Natural killer cell treated with Interleukin-12 subunit alpha and Interleukin-12 subunit beta and Interleukin-15 and Interleukin-18, amount 100 ng/mL, for 72 hours (primary cell): ENCODE results near the gene CELF4. TPM values are rescaled to one million over a fixed set of nuclear protein-coding genes. Genes with fewer than 3 reads are reported as not detected.

Experiments used
- ATAC-seq, 2 donors: fragments of 150-1000 bp; cut with Tn5 transposase in 1 of 2; sonication (Bioruptor Pico), chemical (Tn5 transposase) in 1 of 2; 2 replicates each; pipeline ENCODE4 v1.10.0; 2021
- DNase-seq: peaks from one replicate; pipeline ENCODE4 v3.0.0; 2022; ENCODE audit warnings: low spot score
- H3K27ac Mint-ChIP-seq, 2 donors: 1 replicate in 1 of 2; 2 replicates in 1 of 2; pipeline ENCODE4 v1.8.0; 2022; ENCODE audit warnings: mixed read lengths in 2 of 2, mild to moderate bottlenecking in 1 of 2, moderate library complexity in 1 of 2
- H3K27me3 Mint-ChIP-seq, 2 donors: 1 replicate in 1 of 2; 2 replicates in 1 of 2; pipeline ENCODE4 v1.8.0; 2022; ENCODE audit warnings: mixed read lengths in 2 of 2
- H3K36me3 Mint-ChIP-seq: one replicate; pipeline ENCODE4 v1.8.0; 2022; ENCODE audit warnings: mixed read lengths
- H3K4me1 Mint-ChIP-seq, 2 donors: 1 replicate in 1 of 2; 2 replicates in 1 of 2; pipeline ENCODE4 v1.8.0; 2022; ENCODE audit warnings: low read depth in 2 of 2, mixed read lengths in 2 of 2, mild to moderate bottlenecking in 1 of 2
- H3K4me3 Mint-ChIP-seq: one replicate; pipeline ENCODE4 v1.8.0; 2022; ENCODE audit warnings: mixed read lengths
- H3K9me3 Mint-ChIP-seq: 2 replicates; pipeline ENCODE4 v1.8.0; 2022; ENCODE audit warnings: mixed read lengths
- total RNA-seq, 2 donors: library from RNA; stranded (reverse); gene quantifications; one replicate each; pipeline ENCODE4 v1.2.3, GENCODE V29; 2022

The CELF4 gene
- total RNA-seq, 2 donors from 2014 or later = not detected

- Mint-ChIP-seq H3K27ac (no peak overlapping the region), H3K4me3 (no peak overlapping the region), H3K4me1 (no peaks in the 10 kb centered on the region), H3K9me3 (no peaks in the 10 kb centered on the region), H3K36me3 (no peaks in the 10 kb centered on the region), H3K27me3 (peaks cover 0 to 5% of the 10 kb centered on the region in 2 donors)
- ATAC-seq (no peak), DNase-seq (no peak)
These were observed 65.7 kb downstream of the CELF4 start for GRCh38 chr18:37499913-37500312.

GRCh38 chr18:37499044-37499443 lies 66.6 kb downstream of the CELF4 start:
- peaks cover 0 to 5% of the 10 kb centered on the region in 2 donors for H3K27me3 Mint-ChIP-seq
- H3K27ac Mint-ChIP-seq = no peak overlapping the region
- no peaks in the 10 kb centered on the region for H3K4me1 Mint-ChIP-seq
- no peaks in the 10 kb centered on the region for H3K36me3 Mint-ChIP-seq
- no peak for ATAC-seq
- no peak for DNase-seq
- no peaks in the 10 kb centered on the region for H3K9me3 Mint-ChIP-seq
- no peak overlapping the region for H3K4me3 Mint-ChIP-seq

DNA sequence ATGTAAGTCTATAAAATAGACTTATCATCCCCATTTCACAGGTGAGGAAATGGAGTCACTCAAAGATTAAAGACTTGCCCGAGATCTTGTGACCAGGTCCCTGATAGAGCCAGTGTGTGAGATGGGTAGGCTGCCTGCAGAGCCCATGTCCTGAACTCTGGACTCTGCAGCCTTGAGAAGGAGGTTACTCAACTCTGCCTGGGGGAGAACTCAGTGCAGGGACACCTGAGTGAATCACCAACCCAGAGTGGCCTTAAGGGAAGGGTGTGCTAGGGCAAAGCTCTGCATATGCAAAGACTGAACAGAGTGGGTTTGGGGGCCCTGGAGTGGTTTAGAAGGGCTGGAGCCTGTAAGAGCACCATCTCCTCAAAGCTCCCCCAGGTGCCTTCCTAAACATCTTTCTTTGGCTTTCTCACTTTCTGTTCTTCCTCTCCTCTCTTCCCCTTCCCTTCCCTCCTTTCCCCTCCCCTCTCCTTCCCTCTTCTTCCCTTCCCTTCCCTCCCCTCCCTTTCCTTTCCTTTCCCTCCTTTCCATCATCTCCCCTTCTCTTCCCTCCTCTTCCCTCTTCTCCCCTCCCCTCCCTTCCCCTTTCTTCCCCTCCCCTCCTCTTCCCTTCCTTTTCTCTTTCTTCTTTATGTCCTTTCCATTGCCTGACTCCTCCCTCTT lies 67.6 kb downstream of the CELF4 start:
- Mint-ChIP-seq H3K27me3 (peaks cover 5 to 8% of the 10 kb centered on the region in 2 donors), H3K4me3 (no peak overlapping the region), H3K27ac (no peak overlapping the region), H3K9me3 (no peaks in the 10 kb centered on the region), H3K4me1 (no peaks in the 10 kb centered on the region), H3K36me3 (no peaks in the 10 kb centered on the region)
- DNase-seq (no peak), ATAC-seq (no peak)

DNA sequence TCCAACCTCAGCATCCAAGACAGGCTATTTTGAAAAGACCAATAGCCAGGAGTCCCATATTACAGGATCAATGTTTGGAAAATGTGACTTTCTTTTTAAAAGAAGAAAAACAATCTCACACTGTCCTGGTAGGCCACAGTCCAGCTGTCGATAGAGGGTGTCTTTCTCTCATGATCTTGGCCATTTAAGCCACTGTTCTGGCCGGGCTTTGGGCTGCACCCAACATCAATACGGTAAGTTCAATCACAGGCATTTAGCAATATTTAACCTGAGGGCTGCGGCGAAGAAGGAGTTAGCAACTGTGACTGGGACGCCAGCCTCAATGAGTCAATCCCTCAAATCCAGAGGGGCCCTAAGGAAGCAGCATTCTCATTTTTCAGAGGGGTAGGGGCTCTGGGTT lies 69.0 kb downstream of the CELF4 start:
- Mint-ChIP-seq H3K4me1 (no peaks in the 10 kb centered on the region), H3K36me3 (no peaks in the 10 kb centered on the region), H3K4me3 (no peak overlapping the region), H3K27me3 (peaks cover 10 to 11% of the 10 kb centered on the region in 2 donors), H3K9me3 (no peaks in the 10 kb centered on the region), H3K27ac (no peak overlapping the region)
- DNase-seq (no peak), ATAC-seq (no peak)

- DNase-seq (no peak), ATAC-seq (no peak)
- Mint-ChIP-seq H3K36me3 (no peaks in the 10 kb centered on the region), H3K27ac (no peak overlapping the region), H3K4me1 (no peaks in the 10 kb centered on the region), H3K4me3 (no peak overlapping the region), H3K27me3 (peaks cover 16% of the 10 kb centered on the region in 2 donors), H3K9me3 (no peaks in the 10 kb centered on the region)
These were observed 70.2 kb downstream of the CELF4 start for GRCh38 chr18:37495354-37495753.

- Mint-ChIP-seq H3K4me1 (no peaks in the 10 kb centered on the region), H3K27ac (no peak overlapping the region), H3K9me3 (no peaks in the 10 kb centered on the region), H3K36me3 (no peaks in the 10 kb centered on the region), H3K4me3 (no peak overlapping the region), H3K27me3 (peaks cover 16% of the 10 kb centered on the region in 2 donors)
- DNase-seq (no peak), ATAC-seq (no peak)
These were observed 71.2 kb downstream of the CELF4 start for GRCh38 chr18:37494406-37494805.

DNA sequence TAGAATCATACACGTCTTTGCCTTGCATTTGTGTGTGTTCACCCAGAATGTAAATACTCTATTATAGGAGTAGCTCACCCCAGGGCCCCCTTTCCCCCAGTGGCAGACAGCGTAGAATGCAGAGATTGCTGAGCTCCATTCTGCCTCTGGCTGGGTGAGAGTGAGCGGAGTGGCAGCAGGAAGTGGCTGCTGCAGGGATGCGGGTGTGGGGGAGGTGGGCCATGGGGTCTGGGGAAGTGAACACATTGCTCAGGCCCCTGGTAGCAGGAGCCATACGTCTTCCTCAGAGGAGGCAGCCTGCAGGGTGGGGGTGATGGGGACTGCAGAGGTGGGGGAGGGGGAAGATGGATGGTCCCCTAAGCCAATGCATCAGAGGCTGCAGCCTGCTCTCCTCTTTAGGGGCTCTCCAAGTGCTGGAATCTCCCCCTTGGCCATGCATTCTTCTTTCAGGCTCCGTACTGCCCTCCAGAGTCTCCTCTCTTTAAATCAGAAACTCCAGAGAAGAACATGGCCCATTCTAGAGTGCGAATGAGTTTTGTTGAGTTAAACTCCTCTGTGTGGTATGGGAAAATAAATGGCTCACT lies 72.2 kb downstream of the CELF4 start:
- DNase-seq (no peak), ATAC-seq (no peak)
- Mint-ChIP-seq H3K9me3 (no peaks in the 10 kb centered on the region), H3K27ac (no peak overlapping the region), H3K4me3 (no peak overlapping the region), H3K27me3 (peaks cover 13 to 18% of the 10 kb centered on the region in 2 donors), H3K36me3 (no peaks in the 10 kb centered on the region), H3K4me1 (no peaks in the 10 kb centered on the region)

DNA sequence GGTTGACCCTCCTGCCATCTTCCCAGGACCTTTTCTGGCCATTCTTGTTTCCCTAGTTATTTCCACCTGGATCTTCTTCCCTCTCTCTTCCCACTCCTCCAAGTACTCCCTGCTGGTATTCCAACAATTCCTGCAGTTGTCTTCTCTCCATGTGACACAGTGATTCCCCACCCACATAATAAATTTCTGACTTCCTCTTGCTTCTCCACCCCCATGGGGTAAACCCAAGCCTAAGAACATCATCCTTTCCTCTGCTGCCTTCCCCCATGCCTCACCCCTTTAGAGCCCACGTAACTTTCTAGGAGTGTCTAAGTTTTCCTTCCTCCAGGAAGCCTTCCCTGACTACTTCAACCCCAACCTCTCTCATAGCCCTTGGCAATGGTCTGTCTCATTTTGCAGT lies 72.6 kb downstream of the CELF4 start:
- Mint-ChIP-seq H3K4me1 (peaks cover 0 to 3% of the 10 kb centered on the region in 2 donors), H3K27ac (no peak overlapping the region), H3K4me3 (no peak overlapping the region), H3K36me3 (no peaks in the 10 kb centered on the region), H3K9me3 (no peaks in the 10 kb centered on the region), H3K27me3 (peaks cover 18 to 23% of the 10 kb centered on the region in 2 donors)
- DNase-seq (no peak), ATAC-seq (no peak)

DNA sequence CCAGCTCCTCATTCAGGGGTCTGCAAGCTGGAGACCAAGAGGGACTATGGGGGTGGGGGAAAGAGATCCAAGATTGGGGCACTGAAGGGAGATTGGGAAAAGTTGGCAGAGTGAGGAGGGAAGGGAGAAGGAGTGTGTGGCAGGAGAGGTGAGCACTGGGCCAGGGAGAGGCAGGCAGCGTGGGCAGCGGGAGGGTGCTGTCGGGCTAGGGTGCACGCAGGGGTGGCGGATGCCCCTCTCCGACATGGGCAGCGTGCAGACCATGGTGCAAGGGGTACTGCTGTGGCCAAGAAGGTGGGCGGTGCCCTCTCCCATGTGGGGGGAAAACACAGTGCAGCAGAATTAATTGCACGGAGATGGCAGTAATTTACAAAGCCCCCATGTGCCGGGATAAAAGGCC lies 74.1 kb downstream of the CELF4 start:
- ATAC-seq (no peak), DNase-seq (no peak)
- Mint-ChIP-seq H3K36me3 (no peaks in the 10 kb centered on the region), H3K27me3 (peaks cover 31 to 37% of the 10 kb centered on the region in 2 donors), H3K27ac (no peak overlapping the region), H3K4me1 (peaks cover 0 to 3% of the 10 kb centered on the region in 2 donors), H3K9me3 (no peaks in the 10 kb centered on the region), H3K4me3 (no peak overlapping the region)

DNA sequence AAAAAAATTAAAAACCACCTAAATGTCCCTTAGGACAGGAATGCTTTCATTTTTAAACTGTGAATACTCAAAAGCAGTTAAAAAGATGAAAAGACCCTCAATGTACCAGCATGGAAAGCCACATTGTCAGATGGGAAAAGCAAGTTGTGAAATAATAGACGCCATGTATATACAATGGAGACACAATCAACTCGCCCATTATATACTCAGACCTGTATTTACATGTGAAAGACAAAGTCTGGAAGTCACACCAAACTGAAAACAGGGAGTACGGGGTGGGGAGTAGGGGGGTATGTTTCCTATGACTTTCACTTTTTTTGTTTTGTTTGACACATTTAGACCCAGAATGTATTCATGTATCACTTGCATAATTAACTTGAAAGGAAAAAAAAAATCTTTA lies 75.6 kb downstream of the CELF4 start:
- Mint-ChIP-seq H3K27ac (no peak overlapping the region), H3K27me3 (peaks cover 40 to 47% of the 10 kb centered on the region in 2 donors), H3K9me3 (no peaks in the 10 kb centered on the region), H3K4me1 (peaks cover 0 to 9% of the 10 kb centered on the region in 2 donors), H3K4me3 (no peak overlapping the region), H3K36me3 (no peaks in the 10 kb centered on the region)
- no peak for DNase-seq
- ATAC-seq = no peak

DNA sequence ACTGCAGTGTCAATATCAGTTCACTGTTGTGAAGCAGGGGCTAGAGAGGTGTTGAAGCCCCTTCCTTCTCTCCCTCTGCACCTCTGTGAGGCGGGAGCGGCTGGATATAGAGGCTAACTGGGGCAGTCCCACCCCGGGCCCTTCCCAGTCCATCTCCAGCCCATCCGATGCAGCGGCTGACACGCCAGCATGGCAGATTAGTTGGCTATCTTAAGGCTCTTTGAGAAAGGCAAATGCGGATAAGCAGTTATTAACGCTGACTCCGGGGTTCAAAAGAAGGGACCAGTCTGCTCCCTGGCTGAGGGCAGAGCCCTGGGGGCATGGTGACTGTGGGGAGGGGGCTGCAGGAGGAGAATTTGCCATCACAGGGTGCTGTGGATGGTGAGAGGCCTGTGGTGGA lies 76.6 kb downstream of the CELF4 start:
- H3K9me3 Mint-ChIP-seq = no peaks in the 10 kb centered on the region
- no peaks in the 10 kb centered on the region for H3K36me3 Mint-ChIP-seq
- ATAC-seq (no peak), DNase-seq (no peak)
- peaks cover 48 to 56% of the 10 kb centered on the region in 2 donors for H3K27me3 Mint-ChIP-seq
- no peak overlapping the region for H3K27ac Mint-ChIP-seq
- no peak overlapping the region for H3K4me3 Mint-ChIP-seq
- H3K4me1 Mint-ChIP-seq = peaks cover 0 to 9% of the 10 kb centered on the region in 2 donors

DNA sequence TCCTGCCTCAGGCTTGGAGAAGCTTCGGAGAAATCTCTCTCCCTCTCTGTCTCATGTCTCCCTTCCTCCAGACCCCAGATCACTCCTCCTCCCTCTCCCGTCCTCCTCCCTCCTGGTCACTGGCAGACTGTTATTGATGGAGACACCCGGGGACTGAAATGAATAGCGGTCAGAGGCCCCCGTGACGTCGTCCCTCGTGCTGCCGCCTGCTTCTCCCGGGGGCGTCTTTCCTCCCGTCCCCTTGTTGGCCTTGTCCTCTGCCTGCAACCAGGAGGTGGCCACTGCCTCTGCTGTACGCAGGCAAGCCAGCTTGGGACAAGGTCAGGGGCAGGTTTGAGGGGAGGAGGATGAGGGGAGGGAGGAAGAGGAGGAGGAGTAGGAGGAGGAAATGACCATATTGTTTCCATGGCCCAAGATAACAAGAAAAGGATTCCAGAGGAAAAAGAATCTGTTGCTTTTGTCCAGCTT lies 78.2 kb downstream of the CELF4 start:
- Mint-ChIP-seq H3K36me3 (no peaks in the 10 kb centered on the region), H3K27me3 (peaks cover 44 to 55% of the 10 kb centered on the region in 2 donors), H3K9me3 (no peaks in the 10 kb centered on the region), H3K27ac (no peak overlapping the region), H3K4me3 (no peak overlapping the region), H3K4me1 (peaks cover 0 to 9% of the 10 kb centered on the region in 2 donors)
- no peak for ATAC-seq
- DNase-seq = no peak

GRCh38 chr18:37486848-37487247 lies 78.8 kb downstream of the CELF4 start:
- DNase-seq (no peak), ATAC-seq (no peak)
- Mint-ChIP-seq H3K36me3 (no peaks in the 10 kb centered on the region), H3K4me3 (no peak overlapping the region), H3K4me1 (peaks cover 0 to 9% of the 10 kb centered on the region in 2 donors), H3K27me3 (peaks cover 48 to 59% of the 10 kb centered on the region in 2 donors), H3K27ac (no peak overlapping the region), H3K9me3 (no peaks in the 10 kb centered on the region)

- peaks cover 0 to 9% of the 10 kb centered on the region in 2 donors for H3K4me1 Mint-ChIP-seq
- H3K27me3 Mint-ChIP-seq = peaks cover 56 to 62% of the 10 kb centered on the region in 2 donors
- H3K36me3 Mint-ChIP-seq = no peaks in the 10 kb centered on the region
- no peak for DNase-seq
- H3K4me3 Mint-ChIP-seq = no peak overlapping the region
- ATAC-seq = peak in 1 of 2 donors; percentile 44
- H3K27ac Mint-ChIP-seq = no peak overlapping the region
- H3K9me3 Mint-ChIP-seq = no peaks in the 10 kb centered on the region
These were observed 80.4 kb downstream of the CELF4 start for GRCh38 chr18:37484983-37485834.
